Dermis blood vessel endothelial cell (primary cell): ENCODE measurements around the gene BEND2. TPM values are rescaled to one million over a fixed set of nuclear protein-coding genes. Genes with fewer than 3 reads are reported as not detected.
"Not testable (repeated sequence)": the region's sequence is repeated elsewhere in the genome, so short reads cannot be mapped to it uniquely, and the experiment has no call there.

Experiments used
- DNase-seq: peaks from one replicate; pipeline ENCODE4 v3.0.0; 2010
- total RNA-seq: library from RNA; depleted of rRNA; stranded (reverse); fragments of >200 nt; gene quantifications from 2 replicates; pipeline ENCODE4 v1.2.3, GENCODE V29; 2014

BEND2 gene
- total RNA-seq, result under 0.01 TPM in 1 of 2 replicates, not detected in the other

GRCh38 chrX:18220786-18221185 is at the start of gene BEND2:
Gene BEND2, minus strand, starts transcription at chrX:18220886. Its CDS starts 136 bp downstream, at chrX:18220750.
- no peak for DNase-seq

GRCh38 chrX:18255059-18255458 is 34.4 kb upstream of the BEND2 start:
- DNase-seq, result no peak

- peak; percentile 35 for DNase-seq
These were observed 32.1 kb upstream of the BEND2 start for GRCh38 chrX:18252644-18253359.

- DNase-seq, result not testable (repeated sequence)
These were observed 9.0 kb upstream of the BEND2 start for GRCh38 chrX:18229646-18230045.

GRCh38 chrX:18228069-18228468 is 7.4 kb upstream of the BEND2 start:
- DNase-seq, result no peak

GRCh38 chrX:18227458-18227857 is 6.8 kb upstream of the BEND2 start:
- no peak for DNase-seq

GRCh38 chrX:18210470-18210869 is 10.2 kb downstream of the BEND2 start:
- DNase-seq, result peak; percentile 10

- DNase-seq, result no peak
These were observed 14.0 kb downstream of the BEND2 start for GRCh38 chrX:18206657-18207056.

- peak; percentile 13 for DNase-seq
These were observed 17.1 kb downstream of the BEND2 start for GRCh38 chrX:18203631-18204030.

- no peak for DNase-seq
These were observed 26.0 kb downstream of the BEND2 start for GRCh38 chrX:18194688-18195087.

- no peak for DNase-seq
These were observed 41.2 kb downstream of the BEND2 start for GRCh38 chrX:18179446-18179845.

GRCh38 chrX:18174971-18175370 is 45.7 kb downstream of the BEND2 start:
- no peak for DNase-seq

- DNase-seq, result no peak
These were observed 46.5 kb downstream of the BEND2 start for GRCh38 chrX:18174209-18174608.

GRCh38 chrX:18173494-18174180 is 47.0 kb downstream of the BEND2 start:
- no peak for DNase-seq

- no peak for DNase-seq
These were observed 47.7 kb downstream of the BEND2 start for GRCh38 chrX:18172970-18173369.

- no peak for DNase-seq
These were observed 49.8 kb downstream of the BEND2 start for GRCh38 chrX:18170910-18171309.

GRCh38 chrX:18166068-18166467 is 54.6 kb downstream of the BEND2 start:
- DNase-seq, result no peak

- DNase-seq, result no peak
These were observed 60.3 kb downstream of the BEND2 start for GRCh38 chrX:18160369-18160768.

GRCh38 chrX:18158963-18159362 is 61.7 kb downstream of the BEND2 start:
- DNase-seq, result no peak

GRCh38 chrX:18151649-18152048 is 69.0 kb downstream of the BEND2 start:
- DNase-seq, result no peak

GRCh38 chrX:18151157-18151556 is 69.5 kb downstream of the BEND2 start:
- no peak for DNase-seq

GRCh38 chrX:18149454-18149853 is 71.2 kb downstream of the BEND2 start:
- DNase-seq, result no peak

GRCh38 chrX:18146954-18147353 is 73.7 kb downstream of the BEND2 start:
- peak; percentile 34 for DNase-seq

GRCh38 chrX:18146009-18146408 is 74.7 kb downstream of the BEND2 start:
- no peak for DNase-seq
